Spleen (tissue), 11 donors: ENCODE results near the gene RBM17. TPM values are rescaled to one million over a fixed set of nuclear protein-coding genes. Genes with fewer than 3 reads are reported as not detected.

Experiments
- DNase-seq: peaks from one replicate; pipeline ENCODE4 v3.0.0-alpha.2; 2020
- H3K27ac ChIP-seq, 8 donors: fragments of 200-600 bp; sonication (generic) in 7 of 8; 1 replicate in 4 of 8; 2 replicates in 4 of 8; pipeline versions ENCODE4 v1.5.0 to v1.8.0; 2016 to 2021; ENCODE audit warnings: inconsistent platforms in 4 of 8, mild to moderate bottlenecking in 4 of 8, moderate library complexity in 1 of 8
- H3K27me3 ChIP-seq, 7 donors: fragments of 200-600 bp; sonication (generic) in 6 of 7; replicated peaks in 1 of 7; 1 replicate in 4 of 7; 2 replicates in 3 of 7; pipeline versions ENCODE4 v1.5.0 to v1.8.0; 2016 to 2021; ENCODE audit warnings: inconsistent platforms in 3 of 7, mild to moderate bottlenecking in 1 of 7
- H3K36me3 ChIP-seq, 6 donors: fragments of 200-600 bp; sonication (generic) in 5 of 6; 1 replicate in 4 of 6; 2 replicates in 2 of 6; pipeline versions ENCODE4 v1.5.0 to v1.8.0; 2016 to 2021; ENCODE audit warnings: inconsistent platforms in 2 of 6
- H3K4me1 ChIP-seq, 6 donors: fragments of 200-600 bp; sonication (generic) in 5 of 6; 1 replicate in 3 of 6; 2 replicates in 3 of 6; pipeline versions ENCODE4 v1.5.0 to v1.8.0; 2016 to 2021; ENCODE audit warnings: inconsistent platforms in 3 of 6
- H3K4me3 ChIP-seq, 8 donors: fragments of 200-600 bp; sonication (generic) in 7 of 8; 1 replicate in 4 of 8; 2 replicates in 4 of 8; pipeline versions ENCODE4 v1.5.0 to v1.8.0; 2016 to 2021; ENCODE audit warnings: inconsistent platforms in 4 of 8, mild to moderate bottlenecking in 4 of 8, moderate library complexity in 2 of 8
- H3K9me3 ChIP-seq, 8 donors: fragments of 200-600 bp; sonication (generic) in 7 of 8; 1 replicate in 4 of 8; 2 replicates in 4 of 8; pipeline versions ENCODE4 v1.5.0 to v1.8.0; 2016 to 2021; ENCODE audit warnings: inconsistent platforms in 4 of 8
- CTCF ChIP-seq, 11 experiments: fragments of 200-600 bp in 7 of 11; fragments of 450-650 bp in 4 of 11; sonication (generic) in 4 of 11; IDR thresholded peaks in 8 of 11; conservative IDR thresholded peaks in 3 of 11; 1 replicate in 7 of 11; 2 replicates in 4 of 11; pipeline versions ENCODE4 v1.4.0 to v1.8.0; 2016 to 2021; ENCODE audit warnings: antibody characterized with exemption in 11 of 11, inconsistent platforms in 4 of 11, mild to moderate bottlenecking in 1 of 11
- POLR2A ChIP-seq, 3 donors: fragments of 450-650 bp; IDR thresholded peaks; one replicate each; pipeline ENCODE4 v1.5.1; 2017; ENCODE audit warnings: antibody characterized with exemption in 3 of 3, mild to moderate bottlenecking in 1 of 3
- POLR2AphosphoS5 ChIP-seq, 3 donors: sonication (generic); formaldehyde crosslinking; IDR thresholded peaks; one replicate each; pipeline ENCODE4 v1.5.1; 2017; ENCODE audit warnings: antibody characterized with exemption in 3 of 3
- WGBS, 5 donors: extraction: QIAGEN DNeasy Blood & Tissue Kit in 3 of 5; methylation state at CpG; one replicate each; pipeline versions ENCODE4 v1.1.5 to v1.1.7; 2013 to 2018; 5-methylcytosine and 5-hydroxymethylcytosine counted together
- intact Hi-C: fragments of 100-400 bp; cut with DNase I; formaldehyde crosslinking; loops from one replicate; pipeline ENCODE4 v1.15.0; 2023; ENCODE audit warnings: low total_unique reads
- polyA plus RNA-seq, 3 donors: library from polyadenylated mRNA; stranded (reverse); fragments of 200-250 nt; gene quantifications; one replicate each; pipeline ENCODE4 v1.2.1, GENCODE V29; 2013
- total RNA-seq, 7 donors: library from RNA; depleted of rRNA in 3 of 7; stranded (reverse); fragments of >200 nt in 3 of 7; fragmentation: NEBNext Ultra II Directional in 4 of 7; extraction: Animal tissue kit (Norgen Biotek cat#: 25700) in 4 of 7; gene quantifications; one replicate each; pipeline versions ENCODE4 v1.1.0 to v1.2.1, GENCODE V29; 2016 to 2021
- donor health status: healthy with polysubstance abuse.
- donor health status: DM: no; HTN: no; CAD: no; lungs with moderate emphysema.
- donor health status: DM: no; HTN: no; CAD: no.
- donor health status: Bipolar disorder and iron deficiency.
- donor health status: healthy.
- donor health status: DM: no; HTN: no; CAD: no.
- donor health status: DM: yes; HTN: yes; CAD: no.

The RBM17 gene
- total and polyA plus RNA-seq, 10 donors = 63.1 to 140 (median 111) TPM

- H3K27ac ChIP-seq = no peak overlapping the region
- intact Hi-C loops = no loop called here
Observed at GRCh38 chr10:6112893-6113292, 24.1 kb downstream of the RBM17 start.

GRCh38 chr10:6114299-6114698 is 25.5 kb downstream of the RBM17 start:
- 88 to 94% (median 89%) methylated on average over 4 of the region's 4 CpGs for WGBS, 5 donors
- Histone ChIP-seq H3K36me3 (peaks cover 7 to 86% (median 77%) of the 10 kb centered on the region in 6 donors), H3K4me1 (peaks cover 0 to 15% (median 9%) of the 10 kb centered on the region in 6 donors), H3K4me3 (no peak overlapping the region), H3K9me3 (no peaks in the 10 kb centered on the region), H3K27ac (peak overlapping the region in 6 of 8 donors; percentile 11 to 66 (median 30)), H3K27me3 (no peaks in the 10 kb centered on the region)
- no peak for DNase-seq
- TF ChIP-seq POLR2A (IDR thresholded peaks at IDR 0.05) = no peak
- no peak for TF ChIP-seq CTCF (IDR thresholded peaks at IDR 0.05 in 8 of 11, conservative IDR thresholded peaks at IDR 0.05 in 3 of 11)
- no peak for TF ChIP-seq POLR2AphosphoS5 (IDR thresholded peaks at IDR 0.05)
- intact Hi-C loops = no loop called here

More at GRCh38 chr10:6112893-6113292, 24.1 kb downstream of the RBM17 start:
- peaks cover 0 to 27% (median 18%) of the 10 kb centered on the region in 6 donors for H3K4me1 ChIP-seq
- TF ChIP-seq CTCF (IDR thresholded peaks at IDR 0.05 in 8 of 11, conservative IDR thresholded peaks at IDR 0.05 in 3 of 11) (no peak), POLR2A (IDR thresholded peaks at IDR 0.05) (no peak), POLR2AphosphoS5 (IDR thresholded peaks at IDR 0.05) (no peak)
- no peaks in the 10 kb centered on the region for H3K27me3 ChIP-seq
- H3K36me3 ChIP-seq = peaks cover 7 to 100% (median 88%) of the 10 kb centered on the region in 6 donors
- DNase-seq = no peak
- no peak overlapping the region for H3K4me3 ChIP-seq
- no peaks in the 10 kb centered on the region for H3K9me3 ChIP-seq
- 82 to 89% (median 88%) methylated on average over 6 of the region's 6 CpGs for WGBS, 5 donors

- H3K4me3 ChIP-seq = no peak overlapping the region
- H3K9me3 ChIP-seq = no peaks in the 10 kb centered on the region
- no peak for DNase-seq
- 75 to 88% (median 83%) methylated on average over 4 of the region's 4 CpGs for WGBS, 5 donors
- H3K27ac ChIP-seq = peak overlapping the region in 7 of 8 donors; percentile 11 to 66 (median 20)
- no peaks in the 10 kb centered on the region for H3K27me3 ChIP-seq
- intact Hi-C loops = no loop called here
- TF ChIP-seq POLR2AphosphoS5 (IDR thresholded peaks at IDR 0.05) (no peak), POLR2A (IDR thresholded peaks at IDR 0.05) (no peak), CTCF (IDR thresholded peaks at IDR 0.05 in 8 of 11, conservative IDR thresholded peaks at IDR 0.05 in 3 of 11) (no peak)
- H3K36me3 ChIP-seq = peaks cover 7 to 80% (median 73%) of the 10 kb centered on the region in 6 donors
- H3K4me1 ChIP-seq = peaks cover 0 to 14% (median 6%) of the 10 kb centered on the region in 6 donors
Observed at GRCh38 chr10:6114805-6115341, 26.0 kb downstream of the RBM17 start.

- Histone ChIP-seq H3K4me3 (no peak overlapping the region), H3K9me3 (no peaks in the 10 kb centered on the region), H3K4me1 (peaks cover 0 to 14% (median 6%) of the 10 kb centered on the region in 6 donors), H3K27me3 (no peaks in the 10 kb centered on the region), H3K36me3 (peaks cover 7 to 75% (median 67%) of the 10 kb centered on the region in 6 donors), H3K27ac (peak overlapping the region in 4 of 8 donors; percentile 11 to 66 (median 46))
- whole genome bisulfite sequencing, 5 donors = 89 to 97% (median 92%) methylated on average over 4 of the region's 4 CpGs
- no peak for TF ChIP-seq POLR2AphosphoS5 (IDR thresholded peaks at IDR 0.05)
- TF ChIP-seq POLR2A (IDR thresholded peaks at IDR 0.05) = no peak
- no peak for TF ChIP-seq CTCF (IDR thresholded peaks at IDR 0.05 in 8 of 11, conservative IDR thresholded peaks at IDR 0.05 in 3 of 11)
- intact Hi-C loops = no loop called here
- DNase-seq = no peak
Observed at GRCh38 chr10:6115411-6115810, 26.6 kb downstream of the RBM17 start.
